ENCODE data around the gene PAGR1.

Gene PAGR1

GRCh38 chr16:29845656-29846055 is 29.7 kb downstream of the PAGR1 start:
- Histone ChIP-seq H3K9me3 (ENCODE audit: control insufficient read depth, low read length) (no peaks in the 10 kb centered on the region), H3K4me3 (ENCODE audit: low read length) (no peak overlapping the region), H3K4me1 (ENCODE audit: control insufficient read depth, insufficient read depth, low read length) (peaks cover 14% of the 10 kb centered on the region), H3K9ac (ENCODE audit: low read length) (peak overlapping the region; percentile 54), H3K27me3 (replicated peaks; ENCODE audit: control insufficient read depth, insufficient read depth, low read length) (no peaks in the 10 kb centered on the region), H3K36me3 (ENCODE audit: control insufficient read depth, insufficient read depth, low read length, severe bottlenecking) (peaks cover 69% of the 10 kb centered on the region)
- no peak for DNase-seq (ENCODE audit: low read depth)

GRCh38 chr16:29848420-29849297 is 32.7 kb downstream of the PAGR1 start:
- H3K27me3 ChIP-seq (replicated peaks; ENCODE audit: control insufficient read depth, insufficient read depth, low read length) = no peaks in the 10 kb centered on the region
- H3K36me3 ChIP-seq (ENCODE audit: control insufficient read depth, insufficient read depth, low read length, severe bottlenecking) = peaks cover 45% of the 10 kb centered on the region
- peaks cover 17% of the 10 kb centered on the region for H3K4me1 ChIP-seq (ENCODE audit: control insufficient read depth, insufficient read depth, low read length)
- no peaks in the 10 kb centered on the region for H3K9me3 ChIP-seq (ENCODE audit: control insufficient read depth, low read length)
- H3K9ac ChIP-seq (ENCODE audit: low read length) = peak overlapping the region; percentile 29
- no peak overlapping the region for H3K4me3 ChIP-seq (ENCODE audit: low read length)
- peak; percentile 80 for DNase-seq (ENCODE audit: low read depth)

- Histone ChIP-seq H3K9ac (ENCODE audit: low read length) (peak overlapping the region; percentile 29), H3K9me3 (ENCODE audit: control insufficient read depth, low read length) (no peaks in the 10 kb centered on the region), H3K4me1 (ENCODE audit: control insufficient read depth, insufficient read depth, low read length) (peaks cover 14% of the 10 kb centered on the region), H3K27me3 (replicated peaks; ENCODE audit: control insufficient read depth, insufficient read depth, low read length) (no peaks in the 10 kb centered on the region), H3K36me3 (ENCODE audit: control insufficient read depth, insufficient read depth, low read length, severe bottlenecking) (peaks cover 36% of the 10 kb centered on the region), H3K4me3 (ENCODE audit: low read length) (no peak overlapping the region)
- no peak for DNase-seq (ENCODE audit: low read depth)
Observed at GRCh38 chr16:29849505-29849904, 33.6 kb downstream of the PAGR1 start.

- no peak overlapping the region for H3K4me3 ChIP-seq (ENCODE audit: low read length)
- no peaks in the 10 kb centered on the region for H3K9me3 ChIP-seq (ENCODE audit: control insufficient read depth, low read length)
- H3K9ac ChIP-seq (ENCODE audit: low read length) = no peak overlapping the region
- H3K4me1 ChIP-seq (ENCODE audit: control insufficient read depth, insufficient read depth, low read length) = peaks cover 2% of the 10 kb centered on the region
- H3K27me3 ChIP-seq (replicated peaks; ENCODE audit: control insufficient read depth, insufficient read depth, low read length) = no peaks in the 10 kb centered on the region
- DNase-seq (ENCODE audit: low read depth) = no peak
- H3K36me3 ChIP-seq (ENCODE audit: control insufficient read depth, insufficient read depth, low read length, severe bottlenecking) = peaks cover 23% of the 10 kb centered on the region
Observed at GRCh38 chr16:29850998-29851397, 35.0 kb downstream of the PAGR1 start.

- H3K36me3 ChIP-seq (ENCODE audit: control insufficient read depth, insufficient read depth, low read length, severe bottlenecking) = peaks cover 6% of the 10 kb centered on the region
- H3K4me1 ChIP-seq (ENCODE audit: control insufficient read depth, insufficient read depth, low read length) = peaks cover 17% of the 10 kb centered on the region
- peak overlapping the region; percentile 15 for H3K4me3 ChIP-seq (ENCODE audit: low read length)
- no peak for DNase-seq (ENCODE audit: low read depth)
- H3K9me3 ChIP-seq (ENCODE audit: control insufficient read depth, low read length) = no peaks in the 10 kb centered on the region
- no peaks in the 10 kb centered on the region for H3K27me3 ChIP-seq (replicated peaks; ENCODE audit: control insufficient read depth, insufficient read depth, low read length)
- peak overlapping the region; percentile 47 for H3K9ac ChIP-seq (ENCODE audit: low read length)
Observed at GRCh38 chr16:29852654-29853053, 36.7 kb downstream of the PAGR1 start.

GRCh38 chr16:29854520-29855100 is 38.7 kb downstream of the PAGR1 start:
- no peak for DNase-seq (ENCODE audit: low read depth)
- H3K9ac ChIP-seq (ENCODE audit: low read length) = no peak overlapping the region
- peaks cover 9% of the 10 kb centered on the region for H3K36me3 ChIP-seq (ENCODE audit: control insufficient read depth, insufficient read depth, low read length, severe bottlenecking)
- no peak overlapping the region for H3K4me3 ChIP-seq (ENCODE audit: low read length)
- peaks cover 27% of the 10 kb centered on the region for H3K4me1 ChIP-seq (ENCODE audit: control insufficient read depth, insufficient read depth, low read length)
- H3K9me3 ChIP-seq (ENCODE audit: control insufficient read depth, low read length) = no peaks in the 10 kb centered on the region
- no peaks in the 10 kb centered on the region for H3K27me3 ChIP-seq (replicated peaks; ENCODE audit: control insufficient read depth, insufficient read depth, low read length)

GRCh38 chr16:29857133-29857760 is 41.3 kb downstream of the PAGR1 start:
- Histone ChIP-seq H3K4me3 (ENCODE audit: low read length) (no peak overlapping the region), H3K9me3 (ENCODE audit: control insufficient read depth, low read length) (no peaks in the 10 kb centered on the region), H3K9ac (ENCODE audit: low read length) (peak overlapping the region; percentile 73), H3K27me3 (replicated peaks; ENCODE audit: control insufficient read depth, insufficient read depth, low read length) (no peaks in the 10 kb centered on the region), H3K36me3 (ENCODE audit: control insufficient read depth, insufficient read depth, low read length, severe bottlenecking) (peaks cover 25% of the 10 kb centered on the region), H3K4me1 (ENCODE audit: control insufficient read depth, insufficient read depth, low read length) (peaks cover 39% of the 10 kb centered on the region)
- DNase-seq (ENCODE audit: low read depth) = peak; percentile 66

GRCh38 chr16:29858149-29858849 is 42.3 kb downstream of the PAGR1 start:
- no peaks in the 10 kb centered on the region for H3K27me3 ChIP-seq (replicated peaks; ENCODE audit: control insufficient read depth, insufficient read depth, low read length)
- no peaks in the 10 kb centered on the region for H3K9me3 ChIP-seq (ENCODE audit: control insufficient read depth, low read length)
- no peak overlapping the region for H3K4me3 ChIP-seq (ENCODE audit: low read length)
- H3K36me3 ChIP-seq (ENCODE audit: control insufficient read depth, insufficient read depth, low read length, severe bottlenecking) = peaks cover 25% of the 10 kb centered on the region
- no peak overlapping the region for H3K9ac ChIP-seq (ENCODE audit: low read length)
- H3K4me1 ChIP-seq (ENCODE audit: control insufficient read depth, insufficient read depth, low read length) = peaks cover 39% of the 10 kb centered on the region
- no peak for DNase-seq (ENCODE audit: low read depth)

- no peak overlapping the region for H3K4me3 ChIP-seq (ENCODE audit: low read length)
- no peak for DNase-seq (ENCODE audit: low read depth)
- H3K9me3 ChIP-seq (ENCODE audit: control insufficient read depth, low read length) = no peaks in the 10 kb centered on the region
- H3K36me3 ChIP-seq (ENCODE audit: control insufficient read depth, insufficient read depth, low read length, severe bottlenecking) = peaks cover 25% of the 10 kb centered on the region
- no peak overlapping the region for H3K9ac ChIP-seq (ENCODE audit: low read length)
- H3K27me3 ChIP-seq (replicated peaks; ENCODE audit: control insufficient read depth, insufficient read depth, low read length) = no peaks in the 10 kb centered on the region
- H3K4me1 ChIP-seq (ENCODE audit: control insufficient read depth, insufficient read depth, low read length) = peaks cover 39% of the 10 kb centered on the region
Observed at GRCh38 chr16:29858974-29859373, 43.0 kb downstream of the PAGR1 start.

GRCh38 chr16:29860218-29860617 is 44.3 kb downstream of the PAGR1 start:
- no peaks in the 10 kb centered on the region for H3K9me3 ChIP-seq (ENCODE audit: control insufficient read depth, low read length)
- H3K27me3 ChIP-seq (replicated peaks; ENCODE audit: control insufficient read depth, insufficient read depth, low read length) = peaks cover under 1% of the 10 kb centered on the region
- H3K4me3 ChIP-seq (ENCODE audit: low read length) = no peak overlapping the region
- no peak overlapping the region for H3K9ac ChIP-seq (ENCODE audit: low read length)
- peaks cover 39% of the 10 kb centered on the region for H3K4me1 ChIP-seq (ENCODE audit: control insufficient read depth, insufficient read depth, low read length)
- H3K36me3 ChIP-seq (ENCODE audit: control insufficient read depth, insufficient read depth, low read length, severe bottlenecking) = peaks cover 25% of the 10 kb centered on the region
- DNase-seq (ENCODE audit: low read depth) = no peak

- H3K4me1 ChIP-seq (ENCODE audit: control insufficient read depth, insufficient read depth, low read length) = peaks cover 26% of the 10 kb centered on the region
- peaks cover 2% of the 10 kb centered on the region for H3K27me3 ChIP-seq (replicated peaks; ENCODE audit: control insufficient read depth, insufficient read depth, low read length)
- peak overlapping the region; percentile 99 for H3K4me3 ChIP-seq (ENCODE audit: low read length)
- peaks cover 25% of the 10 kb centered on the region for H3K36me3 ChIP-seq (ENCODE audit: control insufficient read depth, insufficient read depth, low read length, severe bottlenecking)
- peak; percentile 52 for DNase-seq (ENCODE audit: low read depth)
- no peaks in the 10 kb centered on the region for H3K9me3 ChIP-seq (ENCODE audit: control insufficient read depth, low read length)
- H3K9ac ChIP-seq (ENCODE audit: low read length) = peak overlapping the region; percentile 98
Observed at GRCh38 chr16:29862383-29862883, 46.5 kb downstream of the PAGR1 start.
